Activated CD8-positive, alpha-beta memory T cell treated with anti-CD3 and anti-CD28 coated beads, Interleukin-2, amount 50 U/mL, for 4 hours (primary cell): ENCODE results near the gene PEX11G.

Source experiments
- DNase-seq: peaks from one replicate; pipeline ENCODE4 v3.0.0-alpha.2; 2020

Gene PEX11G

GRCh38 chr19:7521551-7522071 is 32.8 kb upstream of the PEX11G start:
- DNase-seq = no peak

DNA sequence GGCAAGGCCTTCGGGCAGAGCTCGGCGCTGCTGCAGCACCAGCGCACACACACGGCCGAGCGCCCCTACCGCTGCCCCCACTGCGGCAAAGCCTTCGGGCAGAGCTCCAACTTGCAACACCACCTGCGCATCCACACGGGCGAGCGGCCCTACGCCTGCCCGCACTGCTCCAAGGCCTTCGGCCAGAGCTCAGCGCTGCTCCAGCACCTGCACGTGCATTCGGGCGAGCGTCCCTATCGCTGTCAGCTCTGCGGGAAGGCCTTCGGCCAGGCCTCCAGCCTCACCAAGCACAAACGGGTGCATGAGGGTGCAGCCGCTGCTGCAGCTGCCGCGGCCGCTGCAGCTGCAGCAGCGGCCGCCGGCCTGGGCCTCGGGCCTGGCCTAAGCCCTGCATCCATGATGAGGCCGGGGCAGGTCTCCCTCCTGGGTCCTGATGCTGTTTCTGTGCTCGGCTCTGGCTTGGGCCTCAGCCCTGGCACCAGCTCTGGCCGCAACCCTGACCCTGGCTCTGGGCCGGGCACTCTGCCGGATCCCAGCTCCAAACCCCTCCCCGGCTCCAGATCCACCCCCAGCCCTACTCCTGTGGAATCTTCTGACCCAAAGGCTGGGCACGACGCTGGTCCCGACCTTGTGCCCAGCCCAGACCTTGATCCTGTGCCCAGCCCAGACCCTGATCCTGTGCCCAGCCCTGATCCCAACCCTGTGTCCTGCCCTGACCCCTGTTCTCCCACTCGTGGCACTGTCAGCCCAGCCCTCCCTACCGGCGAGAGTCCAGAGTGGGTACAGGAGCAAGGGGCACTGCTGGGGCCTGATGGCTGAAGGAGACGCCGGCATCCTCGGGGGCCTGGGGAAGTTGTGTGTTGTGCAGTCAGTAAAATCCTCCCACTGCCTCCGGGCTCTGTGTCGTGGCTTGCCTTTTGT is 31.6 kb upstream of the PEX11G start:
- DNase-seq = no peak

DNA sequence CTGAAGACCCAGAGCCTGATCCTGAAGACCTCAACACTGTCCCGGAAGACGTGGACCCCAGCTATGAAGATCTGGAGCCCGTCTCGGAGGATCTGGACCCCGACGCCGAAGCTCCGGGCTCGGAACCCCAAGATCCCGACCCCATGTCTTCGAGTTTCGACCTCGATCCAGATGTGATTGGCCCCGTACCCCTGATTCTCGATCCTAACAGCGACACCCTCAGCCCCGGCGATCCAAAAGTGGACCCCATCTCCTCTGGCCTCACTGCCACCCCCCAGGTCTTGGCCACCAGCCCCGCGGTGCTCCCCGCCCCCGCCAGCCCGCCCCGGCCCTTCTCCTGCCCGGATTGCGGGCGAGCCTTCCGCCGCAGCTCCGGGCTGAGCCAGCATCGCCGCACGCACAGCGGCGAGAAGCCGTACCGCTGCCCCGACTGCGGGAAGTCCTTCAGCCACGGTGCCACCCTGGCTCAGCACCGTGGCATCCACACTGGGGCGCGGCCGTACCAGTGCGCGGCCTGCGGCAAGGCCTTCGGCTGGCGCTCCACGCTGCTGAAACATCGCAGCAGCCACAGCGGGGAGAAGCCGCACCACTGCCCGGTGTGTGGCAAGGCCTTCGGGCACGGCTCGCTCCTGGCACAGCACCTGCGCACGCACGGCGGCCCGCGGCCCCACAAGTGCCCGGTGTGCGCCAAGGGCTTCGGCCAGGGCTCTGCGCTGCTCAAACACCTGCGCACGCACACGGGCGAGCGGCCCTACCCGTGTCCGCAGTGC is 30.7 kb upstream of the PEX11G start:
- DNase-seq = no peak

DNA sequence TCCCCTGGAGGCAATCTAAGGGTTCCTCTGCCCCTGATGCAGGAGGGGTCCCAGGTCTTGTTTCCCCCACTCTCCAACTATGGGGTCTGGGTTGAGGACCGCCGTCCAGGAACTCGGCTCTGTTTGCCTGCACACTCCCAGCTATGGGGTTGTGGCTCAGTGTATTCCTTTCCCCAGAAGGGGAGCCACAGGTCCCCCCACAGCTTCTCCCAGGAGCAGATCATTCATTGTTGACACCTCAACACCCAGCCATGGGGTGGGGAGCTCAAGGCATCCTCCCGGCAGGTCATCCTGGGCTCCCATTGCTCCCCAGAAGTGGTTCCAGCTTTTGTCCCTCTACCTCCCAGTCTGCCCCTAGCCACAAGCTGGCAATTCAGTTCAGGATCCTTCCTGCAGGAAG is 28.0 kb upstream of the PEX11G start:
- no peak for DNase-seq

- no peak for DNase-seq
These were observed 27.5 kb upstream of the PEX11G start for GRCh38 chr19:7516333-7516732.

DNA sequence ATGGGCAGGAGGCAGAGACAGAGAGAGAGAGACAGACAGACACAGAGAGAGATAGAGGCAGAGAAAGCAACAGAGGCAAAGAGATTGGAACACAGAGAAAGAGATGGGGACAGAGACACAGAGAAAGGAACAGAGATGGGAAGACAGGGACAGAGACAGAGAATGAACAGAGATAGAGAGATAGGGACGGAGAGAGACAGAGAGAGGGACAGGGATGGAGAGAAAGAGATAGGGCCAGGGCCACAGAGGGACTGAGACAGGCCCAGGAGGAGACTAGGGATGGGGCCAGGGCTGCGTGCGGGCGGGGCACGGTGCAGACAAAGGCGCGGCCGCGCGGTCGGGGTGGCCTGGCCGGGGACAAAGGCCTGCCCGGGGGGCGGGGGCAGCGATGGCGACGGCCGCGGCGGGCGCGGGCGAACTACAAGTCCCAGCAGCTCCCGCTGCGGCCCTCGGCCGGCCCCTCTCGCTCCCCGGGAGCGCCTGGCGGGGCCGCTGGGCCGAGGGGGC is 26.9 kb upstream of the PEX11G start, which contains the start of gene ZNF358:
ZNF358 (plus strand) TSS at position 459 of the 507 bp plus-strand sequence. CDS start 3,140 bp downstream, outside the sequence.
- DNase-seq = peak; percentile 48

GRCh38 chr19:7515110-7515644 is 26.3 kb upstream of the PEX11G start:
- DNase-seq = no peak

DNA sequence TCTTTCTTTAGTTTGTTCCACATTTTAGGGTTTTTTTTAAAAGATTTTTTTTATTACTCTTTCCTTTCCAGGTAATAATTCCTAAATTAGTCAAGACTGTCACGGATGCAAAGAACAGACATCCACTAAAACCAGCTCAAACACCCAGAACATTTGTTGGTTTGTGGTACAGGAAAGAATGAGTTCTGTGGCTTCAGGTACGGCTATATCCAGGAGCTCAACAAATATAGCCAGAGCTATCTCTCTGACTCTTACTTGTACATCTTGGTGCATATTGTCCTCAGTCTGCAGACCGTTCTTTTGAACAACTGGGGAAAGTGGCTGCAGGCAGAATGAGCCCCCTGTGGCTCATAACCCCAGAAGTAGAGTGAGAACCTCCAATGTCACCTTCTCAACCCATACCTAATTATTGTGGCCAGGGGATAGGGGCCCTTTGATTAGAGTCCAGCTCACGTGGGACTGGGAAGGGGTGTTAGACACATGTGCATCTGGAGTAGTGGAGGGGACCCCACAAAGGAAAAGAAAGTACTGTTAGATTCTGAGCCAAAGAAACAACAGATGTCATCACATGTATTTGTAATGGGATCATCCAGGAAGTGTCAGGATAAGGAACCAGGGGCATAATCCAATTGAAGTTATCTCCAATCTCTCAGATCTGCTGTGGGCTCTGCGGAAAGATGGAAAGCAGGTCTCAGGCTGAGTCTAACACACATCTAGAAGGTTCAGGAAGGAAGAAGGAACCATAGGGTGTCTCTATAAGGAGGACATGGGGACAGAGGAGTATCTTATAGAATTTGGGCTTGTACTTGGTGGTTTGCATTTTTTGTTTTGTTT is 25.2 kb upstream of the PEX11G start:
- no peak for DNase-seq

GRCh38 chr19:7512400-7512851 is 23.6 kb upstream of the PEX11G start:
- no peak for DNase-seq

GRCh38 chr19:7509625-7510024 is 20.8 kb upstream of the PEX11G start:
- no peak for DNase-seq

- no peak for DNase-seq
These were observed 19.0 kb upstream of the PEX11G start for GRCh38 chr19:7507884-7508283.

DNA sequence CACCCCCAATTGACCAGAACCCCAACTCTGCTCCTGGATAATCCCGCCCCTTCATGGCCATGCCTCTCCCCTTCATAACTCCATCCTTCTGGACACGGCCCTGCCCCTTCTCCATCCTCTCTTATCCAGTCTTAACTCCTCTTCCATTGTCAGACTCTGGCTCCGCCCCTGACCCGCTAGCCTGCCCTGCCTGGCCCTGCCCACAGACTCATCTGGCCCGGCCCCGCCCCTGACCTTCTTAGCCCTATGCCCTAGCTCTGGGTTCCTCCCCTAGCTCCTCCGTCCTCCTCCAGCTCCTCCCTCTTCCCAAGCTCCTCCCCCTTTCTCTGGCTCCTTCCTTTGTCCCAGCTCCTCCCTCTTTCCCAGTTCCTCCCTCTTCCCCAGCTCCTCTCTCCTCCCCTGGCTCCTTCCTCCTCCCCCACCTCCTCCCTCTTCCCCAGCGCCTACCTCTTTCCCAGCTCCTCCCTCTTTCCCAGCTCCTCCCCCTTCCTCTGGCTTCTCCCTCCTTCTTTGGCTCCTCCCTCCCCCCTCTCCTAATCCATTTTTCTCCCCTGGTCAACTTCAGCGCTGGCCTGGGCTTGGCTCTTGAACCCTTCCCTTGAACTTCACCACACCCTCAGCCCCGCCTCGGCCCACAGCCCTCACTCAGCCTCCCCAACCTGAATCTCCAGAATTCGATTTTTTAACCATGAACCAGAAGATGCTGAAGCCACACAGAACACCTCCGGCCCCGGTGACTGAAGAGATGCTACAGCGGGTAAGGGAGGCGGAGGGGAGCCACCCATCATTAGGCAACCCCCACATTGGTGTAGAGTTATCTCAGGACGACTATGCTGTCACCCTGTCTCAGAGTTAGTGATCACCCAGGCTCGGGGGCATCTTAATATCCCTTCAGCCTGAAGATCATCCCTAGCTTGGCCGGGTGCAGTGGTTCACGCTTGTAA is 17.8 kb upstream of the PEX11G start:
- DNase-seq = no peak

- DNase-seq = no peak
These were observed 17.0 kb upstream of the PEX11G start for GRCh38 chr19:7505682-7506384.

- no peak for DNase-seq
These were observed 16.4 kb upstream of the PEX11G start for GRCh38 chr19:7505288-7505681.

DNA sequence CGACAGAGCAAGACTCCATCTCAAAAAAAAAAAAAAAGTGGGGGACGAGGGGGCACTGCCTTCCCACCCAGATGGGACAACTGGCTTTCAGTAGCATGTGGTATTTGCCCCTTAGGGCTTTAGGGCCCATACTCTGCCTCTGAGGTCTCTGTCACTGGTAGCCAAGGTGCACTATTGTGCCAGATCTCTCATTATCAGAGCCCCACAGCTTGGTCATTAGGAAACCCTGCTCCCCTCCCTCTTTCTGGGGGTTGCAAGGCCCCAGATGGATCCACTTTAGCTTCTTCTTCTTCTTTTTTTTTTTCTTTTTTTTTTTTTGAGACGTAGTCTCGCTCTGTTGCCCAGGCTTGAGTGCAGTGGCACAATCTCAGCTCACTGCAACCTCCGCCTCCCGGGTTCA is 15.8 kb upstream of the PEX11G start:
- DNase-seq = no peak

- no peak for DNase-seq
These were observed 13.7 kb upstream of the PEX11G start for GRCh38 chr19:7502552-7502951.

GRCh38 chr19:7500811-7501450 is 12.1 kb upstream of the PEX11G start:
- no peak for DNase-seq

DNA sequence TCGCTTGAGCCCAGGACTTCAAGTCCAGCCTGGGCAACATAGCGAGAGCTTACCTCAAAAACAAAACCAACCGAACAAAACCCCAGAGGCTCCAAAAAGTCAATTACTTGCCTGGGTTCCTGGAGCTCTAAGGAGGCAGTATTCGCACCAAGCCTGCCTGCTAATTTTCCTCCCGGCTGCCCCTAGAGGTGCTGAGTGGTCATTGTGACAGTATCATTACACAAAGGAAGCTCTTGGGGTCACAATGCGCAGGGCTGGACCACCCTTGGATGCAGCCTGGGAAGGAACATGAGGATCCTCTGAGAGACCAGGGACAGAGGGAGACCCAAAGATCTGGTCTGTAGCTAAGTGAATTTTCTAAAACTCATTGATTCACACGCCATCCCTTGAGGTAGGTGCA is 8.5 kb upstream of the PEX11G start:
- no peak for DNase-seq

- DNase-seq = no peak
These were observed 5.7 kb upstream of the PEX11G start for GRCh38 chr19:7494416-7495098.
